C4-2B (cell line): ENCODE results near the gene SPAG9.

ENCODE experiments used
- CTCF ChIP-seq: fragments of 450-650 bp; conservative IDR thresholded peaks from 2 replicates; pipeline ENCODE4 v1.5.1; 2017; ENCODE audit warnings: mild to moderate bottlenecking
- ZFX ChIP-seq: fragments of 450-650 bp; IDR thresholded peaks from 2 replicates; pipeline ENCODE4 v1.6.1; 2017

GRCh38 chr17:50939795-50940684 is 180.6 kb downstream of the SPAG9 start:
- TF ChIP-seq CTCF (no peak), ZFX (no peak)
